ENCODE results near the gene CCNT1. TPM values are rescaled to one million over a fixed set of nuclear protein-coding genes. Genes with fewer than 3 reads are reported as not detected.
"Not testable (repeated sequence)": the region's sequence is repeated elsewhere in the genome, so short reads cannot be mapped to it uniquely, and the experiment has no call there.

Gene CCNT1
- total RNA-seq, 1 experiment from 2014 or later = 50.0 TPM

GRCh38 chr12:48712209-48712608 is 4.3 kb downstream of the CCNT1 start:
- ATAC-seq (no peak), DNase-seq (ENCODE audit: low read depth, low spot score) (no peak)
- peaks cover 8% of the 10 kb centered on the region for H3K36me3 ChIP-seq (ENCODE audit: control insufficient read depth, insufficient read depth, low read length)
- in situ Hi-C loops (cut with HindIII; ENCODE audit: low pct_unique_long_range_greater_than_20kb, low sequenced_read_pairs) (no loop called here), intact Hi-C loops (cut with micrococcal nuclease; ENCODE audit: unreplicated experiment) (no loop called here)
- ChIA-PET CTCF (no interaction called here), POLR2A (no interaction called here)
- no peak overlapping the region for H3K4me3 ChIP-seq (ENCODE audit: low read depth in 2 of 2, low read length in 2 of 2)
- H3K9me3 ChIP-seq (ENCODE audit: control insufficient read depth, insufficient read depth, low read depth, low read length) = no peaks in the 10 kb centered on the region
- no peak overlapping the region for H3K27ac ChIP-seq (ENCODE audit: low read length)
- H3K4me1 ChIP-seq (ENCODE audit: control insufficient read depth, insufficient read depth, low read length) = peaks cover 13% of the 10 kb centered on the region; the same call in 1 of the 2 replicates
- TF ChIP-seq POLR2AphosphoS5 (IDR thresholded peaks at IDR 0.05; ENCODE audit: low read depth, low read length) = no peak
- no peak for TF ChIP-seq CTCF (IDR thresholded peaks at IDR 0.05)
- TF ChIP-seq REST (IDR thresholded peaks at IDR 0.05; ENCODE audit: insufficient read depth in 1 of 2, low read depth in 2 of 2, low read length in 1 of 2) = no peak
- no peak for TF ChIP-seq TCF7L2 (IDR thresholded peaks at IDR 0.05; ENCODE audit: low read depth, low read length)
- TF ChIP-seq SIN3A (IDR thresholded peaks at IDR 0.05; ENCODE audit: borderline replicate concordance, insufficient read depth, low read depth, low read length) = no peak
- no peaks in the 10 kb centered on the region for H3K27me3 ChIP-seq (ENCODE audit: control insufficient read depth, insufficient read depth, low read length)
- BruUV-seq (replicated peaks) = no TSS peak

GRCh38 chr12:48698822-48699221 is 17.7 kb downstream of the CCNT1 start:
- in situ Hi-C loops (cut with HindIII; ENCODE audit: low pct_unique_long_range_greater_than_20kb, low sequenced_read_pairs); H3K27ac ChIP-seq (ENCODE audit: low read length); H3K9me3 ChIP-seq (ENCODE audit: control insufficient read depth, insufficient read depth, low read depth, low read length); H3K4me3 ChIP-seq (ENCODE audit: low read depth in 2 of 2, low read length in 2 of 2); POLR2A ChIA-PET; intact Hi-C loops (cut with micrococcal nuclease; ENCODE audit: unreplicated experiment); H3K4me1 ChIP-seq (ENCODE audit: control insufficient read depth, insufficient read depth, low read length); DNase-seq (ENCODE audit: low read depth, low spot score); CTCF ChIA-PET; ATAC-seq; H3K27me3 ChIP-seq (ENCODE audit: control insufficient read depth, insufficient read depth, low read length): not testable (repeated sequence)
- BruUV-seq (replicated peaks) = TSS peak; percentile 33
- peaks cover 28% of the 10 kb centered on the region for H3K36me3 ChIP-seq (ENCODE audit: control insufficient read depth, insufficient read depth, low read length)

- intact Hi-C loops (cut with micrococcal nuclease; ENCODE audit: unreplicated experiment) = no loop called here
- BruUV-seq (replicated peaks) = no TSS peak
- TF ChIP-seq CTCF (IDR thresholded peaks at IDR 0.05) = no peak
- no peak for TF ChIP-seq POLR2AphosphoS5 (IDR thresholded peaks at IDR 0.05; ENCODE audit: low read depth, low read length)
- TF ChIP-seq REST (IDR thresholded peaks at IDR 0.05; ENCODE audit: insufficient read depth in 1 of 2, low read depth in 2 of 2, low read length in 1 of 2) = no peak
- TF ChIP-seq SIN3A (IDR thresholded peaks at IDR 0.05; ENCODE audit: borderline replicate concordance, insufficient read depth, low read depth, low read length) = no peak
- TF ChIP-seq TCF7L2 (IDR thresholded peaks at IDR 0.05; ENCODE audit: low read depth, low read length) = no peak
- Histone ChIP-seq H3K4me3 (ENCODE audit: low read depth in 2 of 2, low read length in 2 of 2) (no peak overlapping the region), H3K4me1 (ENCODE audit: control insufficient read depth, insufficient read depth, low read length) (no peaks in the 10 kb centered on the region), H3K36me3 (ENCODE audit: control insufficient read depth, insufficient read depth, low read length) (peaks cover 34% of the 10 kb centered on the region; the same call in 1 of the 2 replicates), H3K27me3 (ENCODE audit: control insufficient read depth, insufficient read depth, low read length) (no peaks in the 10 kb centered on the region), H3K27ac (ENCODE audit: low read length) (no peak overlapping the region), H3K9me3 (ENCODE audit: control insufficient read depth, insufficient read depth, low read depth, low read length) (no peaks in the 10 kb centered on the region)
- no peak for DNase-seq (ENCODE audit: low read depth, low spot score)
- POLR2A ChIA-PET = no interaction called here
- ATAC-seq = no peak
- in situ Hi-C loops (cut with HindIII; ENCODE audit: low pct_unique_long_range_greater_than_20kb, low sequenced_read_pairs) = no loop called here
- CTCF ChIA-PET = no interaction called here
Observed at GRCh38 chr12:48696626-48697025, 19.9 kb downstream of the CCNT1 start.
